Endothelial cell (in vitro differentiated cells): ENCODE data around the gene LHFPL3. TPM values are rescaled to one million over a fixed set of nuclear protein-coding genes. Genes with fewer than 3 reads are reported as not detected.

Experiments used
- DNase-seq: peaks from one replicate; pipeline ENCODE4 v3.0.0; 2021; ENCODE audit warnings: low spot score
- H3K27ac Mint-ChIP-seq: one replicate; pipeline ENCODE4 v1.8.0; 2021; ENCODE audit warnings: mixed read lengths, inconsistent platforms; ENCODE audit not compliant: unreplicated experiment
- H3K27me3 Mint-ChIP-seq: one replicate; pipeline ENCODE4 v1.8.0; 2021; ENCODE audit warnings: mild to moderate bottlenecking, moderate library complexity, mixed read lengths, inconsistent platforms; ENCODE audit not compliant: unreplicated experiment
- H3K36me3 Mint-ChIP-seq: one replicate; pipeline ENCODE4 v1.8.0; 2021; ENCODE audit warnings: mild to moderate bottlenecking, low read depth, mixed read lengths, inconsistent platforms; ENCODE audit not compliant: unreplicated experiment
- H3K4me1 Mint-ChIP-seq: one replicate; pipeline ENCODE4 v1.8.0; 2021; ENCODE audit warnings: mild to moderate bottlenecking, mixed read lengths, inconsistent platforms; ENCODE audit not compliant: unreplicated experiment
- H3K4me3 Mint-ChIP-seq: one replicate; pipeline ENCODE4 v1.8.0; 2021; ENCODE audit warnings: mild to moderate bottlenecking, mixed read lengths, inconsistent platforms; ENCODE audit not compliant: unreplicated experiment
- H3K9me3 Mint-ChIP-seq: one replicate; pipeline ENCODE4 v1.8.0; 2021; ENCODE audit warnings: mixed read lengths, inconsistent platforms; ENCODE audit not compliant: unreplicated experiment
- CTCF ChIP-seq: fragments of 200-600 bp; sonication (generic); IDR thresholded peaks from one replicate; pipeline ENCODE4 v1.5.0; 2021; ENCODE audit warnings: antibody characterized with exemption; ENCODE audit not compliant: unreplicated experiment
- total RNA-seq: library from RNA; stranded (reverse); fragmentation: NEBNext Ultra II Directional; extraction: Animal tissue kit (Norgen Biotek cat#: 25700); gene quantifications from one replicate; pipeline ENCODE4 v1.2.1, GENCODE V29; 2021; ENCODE audit not compliant: unreplicated experiment

Gene LHFPL3
- total RNA-seq, 1 donor from 2014 or later, result not detected

GRCh38 chr7:104801022-104801421 is 472.6 kb downstream of the LHFPL3 start:
- Mint-ChIP-seq H3K4me3 (no peak overlapping the region), H3K36me3 (no peaks in the 10 kb centered on the region), H3K27ac (no peak overlapping the region)

GRCh38 chr7:104803931-104804330 is 475.5 kb downstream of the LHFPL3 start:
- no peaks in the 10 kb centered on the region for H3K9me3 Mint-ChIP-seq
- H3K4me1 Mint-ChIP-seq, result no peaks in the 10 kb centered on the region
- no peaks in the 10 kb centered on the region for H3K36me3 Mint-ChIP-seq
- H3K4me3 Mint-ChIP-seq, result no peak overlapping the region
- DNase-seq, result no peak
- TF ChIP-seq CTCF, result no peak
- H3K27ac Mint-ChIP-seq, result no peak overlapping the region
- peaks cover 1% of the 10 kb centered on the region for H3K27me3 Mint-ChIP-seq

More at GRCh38 chr7:104801022-104801421, 472.6 kb downstream of the LHFPL3 start:
- no peaks in the 10 kb centered on the region for H3K9me3 Mint-ChIP-seq
- no peaks in the 10 kb centered on the region for H3K4me1 Mint-ChIP-seq
- DNase-seq, result no peak
- no peak for TF ChIP-seq CTCF
- peaks cover 1% of the 10 kb centered on the region for H3K27me3 Mint-ChIP-seq

GRCh38 chr7:104804696-104805095 is 476.3 kb downstream of the LHFPL3 start:
- no peaks in the 10 kb centered on the region for H3K4me1 Mint-ChIP-seq
- DNase-seq, result no peak
- no peaks in the 10 kb centered on the region for H3K9me3 Mint-ChIP-seq
- H3K27ac Mint-ChIP-seq, result no peak overlapping the region
- no peaks in the 10 kb centered on the region for H3K36me3 Mint-ChIP-seq
- H3K4me3 Mint-ChIP-seq, result no peak overlapping the region
- peaks cover 1% of the 10 kb centered on the region for H3K27me3 Mint-ChIP-seq
- no peak for TF ChIP-seq CTCF

- H3K9me3 Mint-ChIP-seq, result no peaks in the 10 kb centered on the region
- H3K4me3 Mint-ChIP-seq, result no peak overlapping the region
- no peak for DNase-seq
- TF ChIP-seq CTCF, result no peak
- no peaks in the 10 kb centered on the region for H3K4me1 Mint-ChIP-seq
- peaks cover 2% of the 10 kb centered on the region for H3K27me3 Mint-ChIP-seq
- H3K27ac Mint-ChIP-seq, result no peak overlapping the region
- no peaks in the 10 kb centered on the region for H3K36me3 Mint-ChIP-seq
Measured at GRCh38 chr7:104805449-104806317, 477.3 kb downstream of the LHFPL3 start.

GRCh38 chr7:104807671-104808070 is 479.3 kb downstream of the LHFPL3 start:
- H3K36me3 Mint-ChIP-seq, result no peaks in the 10 kb centered on the region
- H3K4me3 Mint-ChIP-seq, result no peak overlapping the region
- no peaks in the 10 kb centered on the region for H3K4me1 Mint-ChIP-seq
- H3K9me3 Mint-ChIP-seq, result no peaks in the 10 kb centered on the region
- H3K27me3 Mint-ChIP-seq, result peaks cover 2% of the 10 kb centered on the region
- TF ChIP-seq CTCF, result no peak
- DNase-seq, result no peak
- H3K27ac Mint-ChIP-seq, result no peak overlapping the region
